Peyer's patch (tissue), 4 donors: ENCODE measurements around the gene COPZ2.

Experiments used
- POLR2A ChIP-seq, 2 donors: fragments of 450-650 bp; IDR thresholded peaks; one replicate each; pipeline ENCODE4 v1.5.1; 2017; ENCODE audit warnings: antibody characterized with exemption in 2 of 2, mild to moderate bottlenecking in 2 of 2, moderate library complexity in 2 of 2
- TF ChIP-seq, protein P1 (sequence below), 6 experiments: fragments of 450-650 bp in 4 of 6; fragments of 200-600 bp in 2 of 6; sonication (generic) in 1 of 6; IDR thresholded peaks; one replicate each; pipeline ENCODE4 v1.5.1; 2017 to 2019; ENCODE audit warnings: antibody characterized with exemption in 6 of 6, mild to moderate bottlenecking in 3 of 6, moderate library complexity in 1 of 6

DNA sequence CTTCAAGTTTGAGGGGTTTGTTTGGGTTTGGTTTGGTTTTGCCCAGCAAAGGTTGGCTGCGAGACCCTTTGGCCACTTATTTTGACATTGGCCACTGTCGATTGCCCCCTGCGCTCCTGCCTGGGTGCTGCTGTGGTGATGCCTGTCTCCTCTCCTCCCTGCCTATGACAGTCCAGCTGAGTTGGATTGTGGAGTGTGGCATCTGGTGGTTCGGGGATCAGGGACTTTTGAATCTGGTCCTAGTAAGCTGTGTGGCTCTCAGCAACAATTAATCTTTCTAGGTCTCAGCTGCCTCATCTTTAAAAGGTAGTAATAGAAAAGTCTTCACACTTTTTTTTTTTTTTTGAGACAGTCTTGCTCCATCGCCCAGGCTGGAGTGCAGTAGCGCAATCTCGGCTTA lies 39.6 kb downstream of the COPZ2 start:
- no peak for TF ChIP-seq POLR2A (IDR thresholded peaks at IDR 0.05)
- TF ChIP-seq, protein P1, sequence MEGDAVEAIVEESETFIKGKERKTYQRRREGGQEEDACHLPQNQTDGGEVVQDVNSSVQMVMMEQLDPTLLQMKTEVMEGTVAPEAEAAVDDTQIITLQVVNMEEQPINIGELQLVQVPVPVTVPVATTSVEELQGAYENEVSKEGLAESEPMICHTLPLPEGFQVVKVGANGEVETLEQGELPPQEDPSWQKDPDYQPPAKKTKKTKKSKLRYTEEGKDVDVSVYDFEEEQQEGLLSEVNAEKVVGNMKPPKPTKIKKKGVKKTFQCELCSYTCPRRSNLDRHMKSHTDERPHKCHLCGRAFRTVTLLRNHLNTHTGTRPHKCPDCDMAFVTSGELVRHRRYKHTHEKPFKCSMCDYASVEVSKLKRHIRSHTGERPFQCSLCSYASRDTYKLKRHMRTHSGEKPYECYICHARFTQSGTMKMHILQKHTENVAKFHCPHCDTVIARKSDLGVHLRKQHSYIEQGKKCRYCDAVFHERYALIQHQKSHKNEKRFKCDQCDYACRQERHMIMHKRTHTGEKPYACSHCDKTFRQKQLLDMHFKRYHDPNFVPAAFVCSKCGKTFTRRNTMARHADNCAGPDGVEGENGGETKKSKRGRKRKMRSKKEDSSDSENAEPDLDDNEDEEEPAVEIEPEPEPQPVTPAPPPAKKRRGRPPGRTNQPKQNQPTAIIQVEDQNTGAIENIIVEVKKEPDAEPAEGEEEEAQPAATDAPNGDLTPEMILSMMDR (IDR thresholded peaks at IDR 0.05): no peak
